CD4-positive, alpha-beta T cell (primary cell): Measurements from ENCODE around the gene NHSL2. TPM values are rescaled to one million over a fixed set of nuclear protein-coding genes. Genes with fewer than 3 reads are reported as not detected.

ENCODE experiments used
- ATAC-seq: fragments of 200-7000 bp; cut with Tn5 transposase; one replicate; pipeline ENCODE4 v1.10.0; 2022; ENCODE audit warnings: mild to moderate bottlenecking; ENCODE audit not compliant: poor library complexity
- CTCF ChIA-PET: fragments of 350-600 bp; sonication (Branson Sonifier 250); formaldehyde crosslinking; loops from one replicate; lab custom pipeline; 2021; ENCODE audit warnings: antibody characterized with exemption, inconsistent platforms; lab: Charles Lee
- POLR2A ChIA-PET: fragments of 350-600 bp; sonication (Branson Sonifier 250); formaldehyde crosslinking; loops from one replicate; lab custom pipeline; 2021; ENCODE audit warnings: antibody characterized with exemption, inconsistent platforms; lab: Charles Lee
- DNase-seq, 14 experiments: peaks; one replicate each; pipeline ENCODE4 v3.0.0-alpha.2; 2013 to 2020; ENCODE audit warnings: mixed read lengths in 2 of 14
- H3K27ac ChIP-seq, 2 donors: one replicate each; pipeline versions ENCODE4 v1.5.1 to v1.7.0; 2013; ENCODE audit warnings: low read length in 2 of 2, low read depth in 1 of 2, mild to moderate bottlenecking in 1 of 2
- H3K27me3 ChIP-seq, 2 experiments: 1 replicate in 1 of 2; 2 replicates in 1 of 2; pipeline versions ENCODE4 v1.6.1 to v1.7.0; 2013; ENCODE audit warnings: low read length in 2 of 2, control low read depth in 1 of 2, mild to moderate bottlenecking in 1 of 2, moderate library complexity in 1 of 2; ENCODE audit not compliant: insufficient read depth in 2 of 2, control insufficient read depth in 1 of 2
- H3K36me3 ChIP-seq: one replicate; pipeline ENCODE4 v1.6.1; 2013; ENCODE audit warnings: low read length, control low read depth; ENCODE audit not compliant: insufficient read depth
- H3K4me1 ChIP-seq: one replicate; pipeline ENCODE4 v1.6.1; 2013; ENCODE audit warnings: low read length, control low read depth; ENCODE audit not compliant: insufficient read depth
- H3K4me3 ChIP-seq: one replicate; pipeline ENCODE4 v1.5.1; 2013; ENCODE audit warnings: mild to moderate bottlenecking, low read length, moderate library complexity
- H3K9me3 ChIP-seq, 2 experiments: 1 replicate in 1 of 2; 2 replicates in 1 of 2; pipeline versions ENCODE4 v1.6.1 to v1.7.0; 2013; ENCODE audit warnings: low read length in 2 of 2, mild to moderate bottlenecking in 2 of 2, control low read depth in 1 of 2, moderate library complexity in 1 of 2; ENCODE audit not compliant: control insufficient read depth in 1 of 2, insufficient read depth in 1 of 2
- H3K27ac Mint-ChIP-seq: one replicate; pipeline ENCODE4 v1.8.0; 2020; ENCODE audit warnings: mixed read lengths
- H3K27me3 Mint-ChIP-seq: one replicate; pipeline ENCODE4 v1.8.0; 2021; ENCODE audit warnings: mixed read lengths
- H3K36me3 Mint-ChIP-seq: one replicate; pipeline ENCODE4 v1.8.0; 2021; ENCODE audit warnings: low read depth, mixed read lengths
- H3K4me1 Mint-ChIP-seq: one replicate; pipeline ENCODE4 v1.8.0; 2021; ENCODE audit warnings: low read depth, mixed read lengths
- H3K4me3 Mint-ChIP-seq: one replicate; pipeline ENCODE4 v1.8.0; 2020; ENCODE audit warnings: mild to moderate bottlenecking, mixed read lengths
- H3K9me3 Mint-ChIP-seq: one replicate; pipeline ENCODE4 v1.8.0; 2020; ENCODE audit warnings: mixed read lengths
- CTCF ChIP-seq: fragments of 200-600 bp; IDR thresholded peaks from one replicate; pipeline ENCODE4 v1.8.0; 2022; ENCODE audit warnings: antibody characterized with exemption, mild to moderate bottlenecking
- intact Hi-C, 2 experiments: fragments of 100-400 bp; cut with DNase I in 1 of 2; cut with micrococcal nuclease in 1 of 2; formaldehyde crosslinking; loops; one replicate each; pipeline versions ENCODE4 v1.15.1 to v1.9.0; 2023 to 2025; cut with DNase I, micrococcal nuclease
- total RNA-seq, 174 experiments: library from RNA in 2 of 174; stranded (reverse) in 2 of 174; gene quantifications; one replicate each; pipeline ENCODE4 v1.2.3 and lab custom pipeline; 2021 to 2026

NHSL2 gene
- total RNA-seq, 2 experiments from 2014 or later, result 1.3 to 1.5 TPM

DNA sequence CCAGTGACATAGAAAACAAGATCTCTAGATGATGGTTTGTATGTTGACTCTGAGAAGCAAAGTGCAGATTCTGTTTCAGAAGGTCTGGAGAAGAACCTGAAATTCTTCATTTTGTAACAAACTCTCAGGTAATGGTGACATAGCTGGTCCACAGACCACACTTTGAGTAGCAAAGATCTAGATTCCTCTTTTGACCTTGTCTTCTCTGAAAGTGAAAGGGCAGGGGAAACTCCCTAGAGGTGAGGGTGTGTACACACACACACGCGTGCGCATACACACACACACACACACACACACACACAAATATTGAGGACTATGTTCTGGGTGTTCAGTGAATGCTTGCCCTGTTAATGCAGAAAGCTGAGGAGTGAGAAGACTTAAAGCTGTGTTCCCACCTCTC lies 110.1 kb downstream of the NHSL2 start:
- no peak overlapping the region for H3K27ac Mint-ChIP-seq
- no peaks in the 10 kb centered on the region for H3K9me3 ChIP-seq
- peaks cover 25% of the 10 kb centered on the region for H3K4me1 ChIP-seq
- peaks cover 15% of the 10 kb centered on the region for H3K27me3 Mint-ChIP-seq
- peak in 3 of 14 experiments; percentile 39 to 59 (median 45) for DNase-seq
- peaks cover 12% of the 10 kb centered on the region for H3K4me1 Mint-ChIP-seq
- H3K4me3 ChIP-seq, result no peak overlapping the region
- no peak overlapping the region for H3K27ac ChIP-seq
- H3K36me3 Mint-ChIP-seq, result no peaks in the 10 kb centered on the region
- intact Hi-C loops, result no loop called here
- ChIA-PET POLR2A (interaction anchor here (1.1 kb wide), 1 partner anchor 22 kb away, joined by 4 read pairs; no protein-coding TSS in a partner anchor), CTCF (interaction anchor here (1.6 to 2.7 kb wide), 3 partner anchors 9 to 106 kb away, joined by 4 to 15 read pairs (median 5); no protein-coding TSS in a partner anchor)
- H3K9me3 Mint-ChIP-seq, result no peaks in the 10 kb centered on the region
- no peak for TF ChIP-seq CTCF
- H3K27me3 ChIP-seq, result no peaks in the 10 kb centered on the region
- no peak overlapping the region for H3K4me3 Mint-ChIP-seq
- H3K36me3 ChIP-seq, result no peaks in the 10 kb centered on the region
- ATAC-seq, result no peak

- Histone ChIP-seq H3K27ac (no peak overlapping the region), H3K36me3 (no peaks in the 10 kb centered on the region), H3K9me3 (no peaks in the 10 kb centered on the region), H3K4me1 (peaks cover 34% of the 10 kb centered on the region), H3K4me3 (no peak overlapping the region), H3K27me3 (no peaks in the 10 kb centered on the region)
- ATAC-seq (no peak), DNase-seq (peak in 5 of 14 experiments; percentile 3 to 53 (median 30))
- intact Hi-C loops, result no loop called here
- Mint-ChIP-seq H3K27ac (no peak overlapping the region), H3K9me3 (no peaks in the 10 kb centered on the region), H3K4me1 (peaks cover 12% of the 10 kb centered on the region), H3K4me3 (no peak overlapping the region), H3K27me3 (peaks cover 15% of the 10 kb centered on the region), H3K36me3 (no peaks in the 10 kb centered on the region)
- POLR2A ChIA-PET, result no interaction called here
- CTCF ChIA-PET, result interaction anchor here (1.0 to 2.7 kb wide), 7 partner anchors 10 to 104 kb away, joined by 3 to 15 read pairs (median 4); no protein-coding TSS in a partner anchor
- TF ChIP-seq CTCF, result no peak
These were observed 111.3 kb downstream of the NHSL2 start for GRCh38 chrX:72021975-72022374.

DNA sequence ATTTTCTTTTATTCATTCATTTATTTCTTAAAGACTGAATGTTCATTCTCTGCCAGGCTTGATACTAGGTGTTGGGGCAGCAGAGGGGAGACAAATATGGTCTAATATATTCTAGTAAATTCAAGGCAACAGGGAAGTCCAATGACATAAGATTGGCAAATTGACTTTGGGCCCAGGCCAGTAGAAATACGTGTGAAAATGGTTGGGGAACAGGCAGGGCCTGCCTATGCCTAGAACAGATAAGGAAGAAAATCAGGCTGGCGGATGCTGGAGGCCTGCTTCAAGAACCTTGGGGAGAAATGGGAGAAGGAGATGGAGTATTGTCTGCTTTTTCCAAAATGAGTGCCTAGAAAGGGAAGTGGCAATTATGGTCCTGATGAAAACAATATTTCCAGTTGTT lies 112.4 kb downstream of the NHSL2 start:
- no peaks in the 10 kb centered on the region for H3K36me3 Mint-ChIP-seq
- Histone ChIP-seq H3K36me3 (no peaks in the 10 kb centered on the region), H3K27me3 (no peaks in the 10 kb centered on the region), H3K9me3 (no peaks in the 10 kb centered on the region), H3K4me3 (no peak overlapping the region), H3K27ac (no peak overlapping the region), H3K4me1 (peaks cover 32% of the 10 kb centered on the region)
- ChIA-PET CTCF (interaction anchor here (1.0 kb wide), 1 partner anchor 82 kb away, joined by 3 read pairs; no protein-coding TSS in a partner anchor), POLR2A (no interaction called here)
- H3K27me3 Mint-ChIP-seq, result peaks cover 10% of the 10 kb centered on the region
- H3K9me3 Mint-ChIP-seq, result no peaks in the 10 kb centered on the region
- no peak overlapping the region for H3K27ac Mint-ChIP-seq
- no peak overlapping the region for H3K4me3 Mint-ChIP-seq
- peaks cover 12% of the 10 kb centered on the region for H3K4me1 Mint-ChIP-seq
- no peak for ATAC-seq
- intact Hi-C loops, result no loop called here
- no peak for DNase-seq
- no peak for TF ChIP-seq CTCF
